Endothelial cell of umbilical vein (primary cell): ENCODE measurements around the gene GLDC.

Experiments
- CTCF ChIP-seq, 2 donors: IDR thresholded peaks; 1 replicate in 1 of 2; 2 replicates in 1 of 2; pipeline ENCODE4 v1.5.1; 2011; ENCODE audit warnings: low read length in 2 of 2, mild to moderate bottlenecking in 2 of 2, moderate library complexity in 2 of 2, control low read depth in 1 of 2, inconsistent platforms in 1 of 2, low read depth in 1 of 2; ENCODE audit not compliant: insufficient read depth in 1 of 2; ENCODE audit errors: extremely low read depth in 1 of 2
- EZH2 ChIP-seq: IDR thresholded peaks from 2 replicates; pipeline ENCODE4 v1.6.1; 2012; ENCODE audit warnings: borderline replicate concordance, low read depth, mild to moderate bottlenecking, moderate library complexity, low read length, inconsistent platforms; ENCODE audit not compliant: severe bottlenecking
- FOS ChIP-seq: IDR thresholded peaks from 2 replicates; pipeline ENCODE4 v1.6.1; 2011; ENCODE audit warnings: mild to moderate bottlenecking, low read length, moderate library complexity, borderline replicate concordance; ENCODE audit not compliant: insufficient read depth
- GATA2 ChIP-seq: IDR thresholded peaks from 2 replicates; pipeline ENCODE4 v1.7.0; 2011; ENCODE audit warnings: low read depth, mild to moderate bottlenecking, moderate library complexity, mixed read lengths, low read length; ENCODE audit not compliant: insufficient read length, insufficient read depth
- JUN ChIP-seq: IDR thresholded peaks from 2 replicates; pipeline ENCODE4 v1.6.1; 2011; ENCODE audit warnings: borderline replicate concordance, low read depth; ENCODE audit not compliant: insufficient read length, insufficient read depth
- MAX ChIP-seq: IDR thresholded peaks from 2 replicates; pipeline ENCODE4 v1.6.1; 2011; ENCODE audit not compliant: insufficient read depth, insufficient read length
- MYC ChIP-seq: IDR thresholded peaks from one replicate; pipeline ENCODE4 v1.6.1; 2011; ENCODE audit warnings: mild to moderate bottlenecking, low read depth, low read length
- POLR2A ChIP-seq: IDR thresholded peaks from 2 replicates; pipeline ENCODE4 v1.6.1; 2012; ENCODE audit warnings: low read depth, mild to moderate bottlenecking, control low read depth, low read length
- POLR2AphosphoS5 ChIP-seq: IDR thresholded peaks from 2 replicates; pipeline ENCODE4 v1.6.1; 2012; ENCODE audit warnings: low read depth, mild to moderate bottlenecking, control low read depth, low read length, moderate library complexity; ENCODE audit not compliant: insufficient read depth

DNA sequence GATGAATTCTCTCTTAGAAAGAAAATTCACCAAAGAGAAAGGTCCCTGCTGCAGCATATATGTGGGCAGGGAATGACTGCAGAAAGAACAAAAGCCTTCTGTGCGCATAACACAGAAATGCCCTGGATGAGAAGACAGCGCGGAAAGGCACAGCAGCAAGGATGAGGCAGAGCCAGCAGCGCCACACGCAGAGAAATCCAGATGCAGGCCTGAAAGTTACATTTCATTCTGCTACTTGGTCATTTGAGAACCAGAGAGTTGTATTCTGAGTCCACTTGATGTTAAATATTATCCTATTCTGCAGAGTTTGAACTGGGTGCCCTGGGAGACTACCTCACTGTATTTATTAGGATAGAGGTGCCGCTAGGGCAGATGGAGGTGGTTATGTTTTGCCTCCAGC is 68.5 kb downstream of the GLDC start:
- TF ChIP-seq CTCF (IDR thresholded peaks at IDR 0.05; ENCODE audit: extremely low read depth in 1 of 2, insufficient read depth in 1 of 2, low read depth in 1 of 2, low read length in 2 of 2) = no peak
- TF ChIP-seq FOS = no peak
- no peak for TF ChIP-seq MYC
- no peak for TF ChIP-seq POLR2A
- TF ChIP-seq EZH2 = no peak
- TF ChIP-seq MAX = no peak
- no peak for TF ChIP-seq POLR2AphosphoS5
- TF ChIP-seq JUN = no peak
- no peak for TF ChIP-seq GATA2
